ENCODE measurements around the gene SPC25.
"Not testable (repeated sequence)": the region's sequence is repeated elsewhere in the genome, so short reads cannot be mapped to it uniquely, and the experiment has no call there.

The SPC25 gene

DNA sequence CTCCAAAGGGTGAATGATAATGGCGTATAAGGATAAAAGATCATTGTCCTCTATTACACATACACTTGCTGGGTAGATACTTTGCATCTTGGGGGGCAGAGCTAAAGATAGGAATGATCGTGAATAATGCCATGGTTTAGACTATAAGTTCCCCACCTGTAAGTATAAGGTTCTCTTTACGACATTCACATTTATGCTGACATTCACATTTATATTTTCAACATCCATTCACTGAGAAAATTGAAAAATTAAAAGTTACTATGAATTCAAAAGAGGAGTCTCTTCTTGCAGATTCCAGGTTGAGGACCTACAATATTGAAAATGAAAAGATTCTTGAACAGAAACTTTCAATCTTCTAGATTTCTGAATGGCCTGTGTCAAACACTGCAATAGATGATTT is 2.1 kb upstream of the SPC25 start:
- Mint-ChIP-seq H3K4me1 (peaks cover 25% of the 10 kb centered on the region), H3K4me3 (no peak overlapping the region), H3K9me3 (no peaks in the 10 kb centered on the region), H3K36me3 (peaks cover 20% of the 10 kb centered on the region), H3K27me3 (peaks cover 27% of the 10 kb centered on the region), H3K27ac (no peak overlapping the region)
- CTCF ChIA-PET = no interaction called here
- DNase-seq = no peak

DNA sequence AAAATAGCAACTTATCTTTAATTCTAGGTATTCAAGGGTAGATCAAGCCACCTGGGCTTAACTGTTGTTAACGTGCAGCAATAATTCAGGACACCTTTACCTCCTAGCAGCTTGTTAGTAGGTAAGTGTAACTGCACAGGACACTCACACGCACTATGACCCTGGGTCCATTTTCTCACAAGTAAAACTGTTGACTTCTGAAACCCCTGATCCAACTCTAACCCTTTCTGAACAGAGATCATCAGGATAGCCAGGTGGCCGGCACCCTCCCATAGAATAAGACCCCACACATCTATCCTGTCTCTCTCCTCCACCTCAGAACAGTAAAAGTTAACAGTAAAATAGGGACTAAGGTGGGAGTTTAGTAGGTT is 610 bp downstream of the SPC25 start:
- peaks cover 30% of the 10 kb centered on the region for H3K4me1 Mint-ChIP-seq
- DNase-seq = no peak
- H3K4me3 Mint-ChIP-seq = peak overlapping the region; percentile 92
- no peaks in the 10 kb centered on the region for H3K9me3 Mint-ChIP-seq
- peaks cover 20% of the 10 kb centered on the region for H3K27me3 Mint-ChIP-seq
- H3K27ac Mint-ChIP-seq = peak overlapping the region; percentile 88
- H3K36me3 Mint-ChIP-seq = peaks cover 36% of the 10 kb centered on the region
- CTCF ChIA-PET = no interaction called here

DNA sequence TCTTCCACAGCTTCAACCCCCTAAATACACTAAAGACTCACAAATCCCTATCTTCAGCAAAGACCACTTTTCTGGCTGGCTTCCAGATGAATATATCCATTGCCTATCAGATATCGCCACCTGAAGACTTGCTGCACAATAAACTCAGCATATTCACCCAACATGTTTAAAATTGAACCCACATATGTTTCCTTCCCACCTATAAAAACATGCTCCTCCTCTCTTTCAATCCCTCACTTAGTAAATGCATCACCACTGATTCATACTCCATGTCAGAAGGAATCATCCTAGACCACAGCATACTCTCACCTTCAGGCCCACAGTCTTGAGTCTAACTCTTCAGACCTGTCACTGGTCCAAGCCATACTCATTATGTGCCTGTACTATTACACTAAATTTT is 5.3 kb downstream of the SPC25 start:
- Mint-ChIP-seq H3K36me3 (peaks cover 52% of the 10 kb centered on the region), H3K4me1 (peaks cover 24% of the 10 kb centered on the region), H3K27ac (no peak overlapping the region), H3K4me3 (no peak overlapping the region), H3K27me3 (no peaks in the 10 kb centered on the region), H3K9me3 (no peaks in the 10 kb centered on the region)
- CTCF ChIA-PET = interaction anchor here (0.6 kb wide), 1 partner anchor 536 kb away, joined by 3 read pairs; no protein-coding TSS in a partner anchor
- DNase-seq = no peak

DNA sequence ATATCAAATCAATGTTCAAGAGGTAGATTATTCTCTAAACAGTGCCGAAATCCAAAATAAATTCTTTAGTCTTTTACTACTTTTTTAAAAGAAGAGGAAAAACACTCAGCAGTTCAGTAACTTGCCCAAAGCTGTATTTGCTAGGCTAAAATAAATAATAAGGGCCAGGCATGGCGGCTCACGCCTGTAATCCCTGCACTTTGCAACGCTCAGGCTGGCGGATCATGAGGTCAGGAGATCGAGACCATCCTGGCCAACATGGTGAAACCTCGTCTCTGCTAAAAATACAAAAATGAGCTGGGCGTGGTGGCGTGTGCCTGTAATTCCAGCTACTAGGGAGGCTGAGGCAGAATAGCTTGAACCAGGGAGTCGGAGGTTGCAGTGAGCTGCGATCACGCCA is 8.1 kb downstream of the SPC25 start:
- H3K9me3 Mint-ChIP-seq, H3K27ac Mint-ChIP-seq, H3K27me3 Mint-ChIP-seq, CTCF ChIA-PET, H3K4me1 Mint-ChIP-seq, DNase-seq, H3K4me3 Mint-ChIP-seq: not testable (repeated sequence)
- peaks cover 39% of the 10 kb centered on the region for H3K36me3 Mint-ChIP-seq

DNA sequence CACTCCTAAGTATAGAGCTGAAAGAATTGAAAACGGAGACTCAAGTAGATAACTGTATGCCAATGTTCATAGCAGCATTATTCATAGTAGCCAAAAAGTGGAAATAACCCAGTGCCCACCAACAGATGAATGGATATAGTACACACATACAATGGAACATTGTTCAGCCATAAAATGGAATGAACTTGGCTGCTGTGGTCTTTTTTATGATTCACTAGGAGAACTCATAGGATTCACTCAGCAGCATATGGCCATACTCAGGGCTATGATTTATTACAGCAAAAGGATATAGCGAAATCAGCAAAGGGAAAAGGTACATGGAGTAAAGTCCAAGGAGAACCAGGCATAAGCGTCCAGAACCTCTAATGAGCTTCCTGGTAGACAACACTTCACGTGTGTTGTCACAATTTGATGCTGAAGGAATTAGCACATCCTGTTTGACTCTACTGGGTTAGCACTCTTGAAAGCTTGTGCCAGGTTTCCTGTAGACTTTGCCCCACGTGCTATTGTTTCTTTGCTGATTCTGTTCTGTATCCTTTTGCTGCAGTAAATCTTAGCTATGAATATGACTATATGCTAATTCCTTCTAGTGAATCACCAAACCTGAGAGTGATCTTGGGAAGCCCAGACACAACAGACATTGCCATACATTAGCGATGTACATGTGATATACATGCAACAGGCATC is 15.7 kb downstream of the SPC25 start:
- Mint-ChIP-seq H3K36me3 (peaks cover 50% of the 10 kb centered on the region), H3K27me3 (no peaks in the 10 kb centered on the region), H3K27ac (no peak overlapping the region), H3K4me1 (no peaks in the 10 kb centered on the region), H3K4me3 (no peak overlapping the region), H3K9me3 (no peaks in the 10 kb centered on the region)
- no peak for DNase-seq
- CTCF ChIA-PET = no interaction called here

DNA sequence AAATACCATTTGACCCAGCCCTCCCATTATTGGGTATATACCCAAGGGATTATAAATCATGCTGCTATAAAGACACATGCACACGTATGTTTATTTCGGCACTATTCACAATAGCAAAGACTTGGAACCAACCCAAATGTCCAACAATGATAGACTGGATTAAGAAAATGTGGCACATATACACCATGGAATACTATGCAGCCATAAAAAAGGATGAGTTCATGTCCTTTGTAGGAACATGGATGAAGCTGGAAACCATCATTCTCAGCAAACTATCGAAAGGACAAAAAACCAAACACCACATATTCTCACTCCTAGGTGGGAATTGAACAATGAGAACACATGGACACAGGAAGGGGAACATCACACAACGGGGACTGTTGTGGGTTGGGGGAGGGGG is 19.4 kb downstream of the SPC25 start:
- DNase-seq, CTCF ChIA-PET, H3K27ac Mint-ChIP-seq, H3K27me3 Mint-ChIP-seq, H3K4me3 Mint-ChIP-seq, H3K9me3 Mint-ChIP-seq, H3K4me1 Mint-ChIP-seq: not testable (repeated sequence)
- peaks cover 70% of the 10 kb centered on the region for H3K36me3 Mint-ChIP-seq

DNA sequence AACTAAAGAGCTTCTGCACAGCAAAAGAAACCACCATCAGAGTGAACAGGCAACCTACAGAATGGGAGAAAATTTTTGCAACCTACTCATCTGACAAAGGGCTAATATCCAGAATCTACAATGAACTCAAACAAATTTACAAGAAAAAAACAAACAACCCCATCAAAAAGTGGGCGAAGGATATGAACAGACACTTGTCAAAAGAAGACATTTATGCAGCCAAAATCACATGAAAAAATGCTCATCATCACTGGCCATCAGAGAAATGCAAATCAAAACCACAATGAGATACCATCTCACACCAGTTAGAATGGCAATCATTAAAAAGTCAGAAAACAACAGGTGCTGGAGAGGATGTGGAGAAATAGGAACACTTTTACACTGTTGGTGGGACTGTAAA is 19.9 kb downstream of the SPC25 start:
- H3K27ac Mint-ChIP-seq, H3K4me1 Mint-ChIP-seq, H3K27me3 Mint-ChIP-seq, CTCF ChIA-PET, H3K4me3 Mint-ChIP-seq, DNase-seq, H3K9me3 Mint-ChIP-seq: not testable (repeated sequence)
- peaks cover 73% of the 10 kb centered on the region for H3K36me3 Mint-ChIP-seq

DNA sequence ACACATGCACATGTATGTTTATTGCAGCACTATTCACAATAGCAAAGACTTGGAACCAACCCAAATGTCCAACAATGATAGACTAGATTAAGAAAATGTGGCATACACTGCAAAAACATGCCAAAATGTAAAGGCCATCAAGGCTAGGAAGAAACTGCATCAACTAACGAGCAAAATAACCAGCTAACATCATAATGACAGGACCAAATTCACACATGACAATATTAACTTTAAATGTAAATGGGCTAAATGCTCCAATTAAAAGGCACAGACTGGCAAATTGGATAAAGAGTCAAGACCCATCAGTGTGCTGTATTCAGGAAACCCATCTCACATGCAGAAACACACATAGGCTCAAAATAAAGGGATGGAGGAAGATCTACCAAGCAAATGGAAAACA is 23.1 kb downstream of the SPC25 start:
- H3K27me3 Mint-ChIP-seq, H3K27ac Mint-ChIP-seq, H3K4me3 Mint-ChIP-seq, DNase-seq, H3K4me1 Mint-ChIP-seq, CTCF ChIA-PET, H3K9me3 Mint-ChIP-seq: not testable (repeated sequence)
- H3K36me3 Mint-ChIP-seq = peaks cover 74% of the 10 kb centered on the region

DNA sequence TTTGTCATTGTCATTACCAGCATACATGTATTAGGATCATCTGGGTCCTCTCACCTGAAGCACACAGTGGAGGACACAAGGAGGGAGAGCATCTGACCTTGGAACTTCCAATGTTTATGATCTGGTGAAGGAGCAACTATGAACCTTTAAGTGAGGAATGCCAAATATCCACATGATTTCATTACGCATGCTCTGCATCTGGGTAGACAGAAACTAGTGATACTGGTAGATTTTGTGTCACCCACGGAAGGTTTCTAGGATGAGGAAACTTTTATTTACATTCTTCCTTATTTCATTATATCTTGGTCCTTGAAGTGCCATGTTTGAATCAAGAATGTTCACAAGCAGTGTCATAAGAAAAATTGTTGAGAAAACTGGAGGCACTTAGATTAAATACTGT is 32.1 kb downstream of the SPC25 start:
- Mint-ChIP-seq H3K4me3 (no peak overlapping the region), H3K27me3 (no peaks in the 10 kb centered on the region), H3K4me1 (no peaks in the 10 kb centered on the region), H3K36me3 (peaks cover 62% of the 10 kb centered on the region), H3K27ac (no peak overlapping the region), H3K9me3 (no peaks in the 10 kb centered on the region)
- CTCF ChIA-PET = no interaction called here
- DNase-seq = no peak

DNA sequence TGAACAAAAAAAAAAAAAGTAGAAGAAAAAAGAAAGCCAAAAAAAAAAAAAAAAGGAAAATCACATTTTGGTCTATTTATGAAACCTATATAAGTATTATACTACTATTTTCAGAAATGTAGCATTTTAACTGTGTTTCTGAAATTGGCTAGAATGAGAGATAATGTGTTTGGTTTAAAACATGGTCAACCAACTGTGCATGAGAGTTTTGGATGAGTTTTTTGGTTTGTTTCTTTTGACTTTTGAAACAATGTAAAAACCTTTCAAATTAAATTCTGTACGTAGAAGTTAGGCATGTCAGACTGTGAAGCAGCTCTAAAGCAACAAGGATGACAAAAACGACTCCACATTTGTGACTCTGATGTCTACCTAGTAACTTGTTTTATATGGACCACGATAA is 34.6 kb downstream of the SPC25 start:
- no peak for DNase-seq
- CTCF ChIA-PET = no interaction called here
- no peaks in the 10 kb centered on the region for H3K9me3 Mint-ChIP-seq
- H3K36me3 Mint-ChIP-seq = peaks cover 57% of the 10 kb centered on the region
- no peaks in the 10 kb centered on the region for H3K4me1 Mint-ChIP-seq
- H3K4me3 Mint-ChIP-seq = no peak overlapping the region
- H3K27ac Mint-ChIP-seq = no peak overlapping the region
- H3K27me3 Mint-ChIP-seq = no peaks in the 10 kb centered on the region

DNA sequence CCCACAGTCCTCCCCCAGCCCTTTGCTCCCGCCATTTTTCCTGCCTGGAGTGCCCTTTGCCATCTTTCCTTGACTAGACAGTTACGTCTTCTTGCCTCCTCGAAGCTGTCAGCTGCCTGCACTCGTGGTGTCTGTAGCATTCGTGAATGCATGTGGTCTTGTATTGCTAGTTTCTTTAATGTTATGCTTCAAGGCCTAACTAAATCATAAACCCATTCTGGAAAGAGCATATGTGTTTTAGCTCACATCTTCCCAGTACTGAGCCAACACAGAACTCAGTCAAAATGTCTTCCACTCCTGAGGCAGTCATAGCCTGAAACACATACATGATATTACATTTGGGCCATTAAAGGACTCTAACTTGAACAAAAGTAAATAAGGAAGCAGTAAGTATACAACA is 35.6 kb downstream of the SPC25 start:
- Mint-ChIP-seq H3K4me3 (no peak overlapping the region), H3K9me3 (no peaks in the 10 kb centered on the region), H3K27me3 (no peaks in the 10 kb centered on the region), H3K27ac (no peak overlapping the region), H3K4me1 (no peaks in the 10 kb centered on the region), H3K36me3 (peaks cover 54% of the 10 kb centered on the region)
- no peak for DNase-seq
- CTCF ChIA-PET = interaction anchor here (0.6 kb wide), 1 partner anchor 33 kb away, joined by 3 read pairs; no protein-coding TSS in a partner anchor

DNA sequence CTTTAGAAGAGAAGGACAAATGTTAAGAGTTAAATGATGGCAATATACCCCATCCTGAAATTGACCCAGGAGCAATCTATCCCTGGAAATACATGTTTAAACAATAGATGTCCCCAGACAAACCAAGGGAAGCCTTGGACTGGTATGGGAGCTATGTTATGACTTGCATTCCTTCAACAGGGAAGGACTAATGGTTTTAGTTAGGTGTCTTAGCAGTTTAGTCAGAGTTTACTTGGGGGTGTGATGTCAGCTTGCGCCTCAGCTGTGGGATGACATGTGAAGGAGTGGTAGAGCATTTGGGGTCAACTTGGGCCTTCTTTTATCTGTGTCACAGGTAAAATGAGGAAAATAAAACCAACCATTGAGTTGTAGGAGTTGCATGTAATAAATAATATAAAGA is 36.8 kb downstream of the SPC25 start:
- CTCF ChIA-PET = no interaction called here
- Mint-ChIP-seq H3K4me1 (no peaks in the 10 kb centered on the region), H3K9me3 (no peaks in the 10 kb centered on the region), H3K27me3 (no peaks in the 10 kb centered on the region), H3K27ac (no peak overlapping the region), H3K4me3 (no peak overlapping the region), H3K36me3 (peaks cover 44% of the 10 kb centered on the region)
- no peak for DNase-seq

DNA sequence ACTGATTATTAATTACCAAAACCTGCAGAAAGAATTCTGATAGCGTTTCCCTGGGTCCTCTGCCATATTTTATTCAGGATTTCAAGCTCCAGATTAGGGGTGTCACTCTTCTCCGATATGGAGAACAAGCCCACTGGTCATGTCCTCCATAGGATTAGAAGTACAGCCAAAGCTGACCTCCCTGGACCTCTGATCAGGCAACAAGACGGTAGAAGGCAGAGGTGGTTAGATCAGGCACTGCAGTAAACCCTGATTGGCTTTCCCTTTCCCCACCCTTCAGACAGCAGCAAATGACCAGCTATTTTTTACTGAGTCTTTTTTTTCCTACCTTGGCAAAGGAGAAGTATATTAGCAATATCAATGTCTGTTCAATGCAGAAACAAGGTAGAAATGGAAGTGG is 37.7 kb downstream of the SPC25 start:
- CTCF ChIA-PET = no interaction called here
- peaks cover 37% of the 10 kb centered on the region for H3K36me3 Mint-ChIP-seq
- H3K9me3 Mint-ChIP-seq = no peaks in the 10 kb centered on the region
- no peak overlapping the region for H3K4me3 Mint-ChIP-seq
- H3K27me3 Mint-ChIP-seq = no peaks in the 10 kb centered on the region
- H3K27ac Mint-ChIP-seq = no peak overlapping the region
- no peaks in the 10 kb centered on the region for H3K4me1 Mint-ChIP-seq
- DNase-seq = no peak

DNA sequence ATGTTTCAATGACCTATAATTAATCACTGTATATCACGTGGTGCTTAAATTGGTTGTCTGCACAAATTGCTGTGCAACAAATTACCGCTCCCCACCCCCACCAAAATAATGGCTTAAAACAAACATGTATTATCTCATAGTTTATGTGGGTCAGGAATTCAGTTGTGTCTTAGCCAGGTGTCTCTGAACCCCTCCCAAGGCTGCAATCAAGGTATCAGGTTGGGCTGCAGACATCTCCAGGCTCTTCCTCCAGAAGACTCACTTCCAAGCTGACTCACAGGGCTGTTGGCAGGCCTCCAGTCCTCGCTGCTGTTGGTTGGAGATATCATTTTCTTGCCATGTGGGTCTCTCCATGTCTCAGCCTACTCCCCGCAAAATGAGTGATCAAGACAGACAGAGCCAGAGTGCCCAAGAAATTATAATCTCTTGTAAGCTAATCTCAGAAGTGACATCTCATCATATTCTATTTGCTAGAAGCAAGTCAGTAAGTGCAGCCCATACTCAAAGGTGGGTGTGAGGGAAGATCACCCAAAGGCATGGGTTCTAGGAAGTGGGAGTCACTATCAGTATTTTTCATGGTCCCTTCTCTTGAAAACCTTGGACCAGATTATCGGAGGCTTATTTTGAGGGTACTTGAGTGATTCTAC is 38.4 kb downstream of the SPC25 start:
- CTCF ChIA-PET = no interaction called here
- Mint-ChIP-seq H3K36me3 (peaks cover 33% of the 10 kb centered on the region), H3K4me3 (no peak overlapping the region), H3K9me3 (no peaks in the 10 kb centered on the region), H3K4me1 (no peaks in the 10 kb centered on the region), H3K27ac (peak overlapping the region; percentile 20), H3K27me3 (no peaks in the 10 kb centered on the region)
- no peak for DNase-seq

DNA sequence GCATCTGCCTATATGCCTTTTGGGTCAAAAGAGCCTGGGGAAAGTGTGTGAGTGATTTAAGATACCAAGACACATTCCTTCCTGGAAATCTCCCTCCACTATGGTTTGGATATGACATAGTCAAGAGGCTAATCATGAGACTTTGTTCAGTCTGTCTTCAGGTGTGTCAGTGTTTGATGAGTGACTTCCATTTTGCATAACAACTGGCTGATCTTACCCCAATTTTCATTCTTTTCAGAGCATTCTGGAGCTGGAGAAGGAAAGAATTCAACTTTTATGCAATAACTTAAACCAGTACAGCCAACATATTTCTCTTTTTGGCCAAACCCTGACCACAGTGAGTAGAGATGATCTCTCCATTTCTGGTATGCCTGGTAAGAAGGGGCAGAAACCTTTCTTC is 39.4 kb downstream of the SPC25 start:
- Mint-ChIP-seq H3K27ac (no peak overlapping the region), H3K4me3 (no peak overlapping the region), H3K36me3 (peaks cover 27% of the 10 kb centered on the region), H3K9me3 (no peaks in the 10 kb centered on the region), H3K27me3 (no peaks in the 10 kb centered on the region), H3K4me1 (no peaks in the 10 kb centered on the region)
- CTCF ChIA-PET = no interaction called here
- no peak for DNase-seq
